Measurements from ENCODE around the gene SHPK. TPM values are rescaled to one million over a fixed set of nuclear protein-coding genes. Genes with fewer than 3 reads are reported as not detected.

Gene SHPK
- total and polyA plus RNA-seq, 8 donors: 7.4 to 10.5 (median 8.8) TPM

DNA sequence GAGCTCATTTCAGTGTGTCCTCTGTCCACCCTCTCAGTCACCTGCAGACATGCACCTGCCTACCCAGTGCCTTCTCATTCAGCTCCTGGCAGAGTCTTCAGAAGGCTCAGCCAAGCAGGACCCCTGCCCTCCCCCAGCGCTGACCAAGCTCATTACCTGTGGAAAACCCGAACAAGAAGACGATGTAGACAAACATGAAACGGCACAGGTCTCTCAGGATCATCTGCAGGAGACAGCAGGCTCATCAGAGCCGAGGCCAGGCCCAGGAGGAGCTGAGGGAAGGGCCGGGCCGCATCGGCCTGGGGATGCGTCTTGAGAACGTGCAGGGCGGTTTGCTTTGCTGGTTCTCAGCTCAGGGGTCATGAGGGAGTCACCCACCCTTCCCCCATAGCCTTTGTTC, 59.1 kb downstream of the SHPK start:
- no peaks in the 10 kb centered on the region for H3K9me3 ChIP-seq
- ATAC-seq: no peak
- no peak overlapping the region for H3K4me3 ChIP-seq
- TF ChIP-seq, protein P1, sequence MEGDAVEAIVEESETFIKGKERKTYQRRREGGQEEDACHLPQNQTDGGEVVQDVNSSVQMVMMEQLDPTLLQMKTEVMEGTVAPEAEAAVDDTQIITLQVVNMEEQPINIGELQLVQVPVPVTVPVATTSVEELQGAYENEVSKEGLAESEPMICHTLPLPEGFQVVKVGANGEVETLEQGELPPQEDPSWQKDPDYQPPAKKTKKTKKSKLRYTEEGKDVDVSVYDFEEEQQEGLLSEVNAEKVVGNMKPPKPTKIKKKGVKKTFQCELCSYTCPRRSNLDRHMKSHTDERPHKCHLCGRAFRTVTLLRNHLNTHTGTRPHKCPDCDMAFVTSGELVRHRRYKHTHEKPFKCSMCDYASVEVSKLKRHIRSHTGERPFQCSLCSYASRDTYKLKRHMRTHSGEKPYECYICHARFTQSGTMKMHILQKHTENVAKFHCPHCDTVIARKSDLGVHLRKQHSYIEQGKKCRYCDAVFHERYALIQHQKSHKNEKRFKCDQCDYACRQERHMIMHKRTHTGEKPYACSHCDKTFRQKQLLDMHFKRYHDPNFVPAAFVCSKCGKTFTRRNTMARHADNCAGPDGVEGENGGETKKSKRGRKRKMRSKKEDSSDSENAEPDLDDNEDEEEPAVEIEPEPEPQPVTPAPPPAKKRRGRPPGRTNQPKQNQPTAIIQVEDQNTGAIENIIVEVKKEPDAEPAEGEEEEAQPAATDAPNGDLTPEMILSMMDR (IDR thresholded peaks at IDR 0.05): no peak
- no peak overlapping the region for H3K27ac ChIP-seq
- peaks cover 0 to 23% (median 0%) of the 10 kb centered on the region in 3 donors for H3K36me3 ChIP-seq
- H3K4me1 ChIP-seq: no peaks in the 10 kb centered on the region
- peak in 1 of 6 donors; percentile 21 for DNase-seq
- intact Hi-C loops (cut with DNase I): no loop called here
- H3K27me3 ChIP-seq: no peaks in the 10 kb centered on the region
- WGBS, 2 donors: 89 to 92% methylated on average over 11 of the region's 11 CpGs
- no peak for FAIRE-seq

DNA sequence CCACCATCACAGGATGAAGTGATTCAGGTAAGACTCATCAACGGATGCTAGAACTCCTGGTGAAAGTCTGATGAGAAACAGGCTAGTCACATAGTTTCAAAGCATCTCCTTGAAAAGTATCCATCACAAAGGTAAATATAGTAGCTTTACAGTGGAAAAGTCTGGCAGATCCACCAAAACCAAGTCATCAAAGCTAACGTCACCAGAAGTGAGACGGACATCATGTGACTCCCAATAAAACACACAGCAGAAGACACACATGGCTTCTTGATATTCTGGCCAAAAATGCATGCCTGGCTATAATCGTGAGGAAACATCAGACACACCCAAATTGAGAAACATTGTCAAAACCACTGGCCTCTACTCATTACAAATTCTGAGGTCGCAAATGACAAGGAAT, 60.5 kb downstream of the SHPK start:
- Histone ChIP-seq H3K36me3 (peaks cover 0 to 35% (median 0%) of the 10 kb centered on the region in 3 donors), H3K27me3 (no peaks in the 10 kb centered on the region), H3K4me1 (no peaks in the 10 kb centered on the region), H3K27ac (no peak overlapping the region), H3K4me3 (no peak overlapping the region), H3K9me3 (no peaks in the 10 kb centered on the region)
- 84 to 87% methylated on average over 5 of the region's 5 CpGs for WGBS, 2 donors
- no peak for FAIRE-seq
- TF ChIP-seq, protein P1 (IDR thresholded peaks at IDR 0.05): no peak
- no peak for DNase-seq
- intact Hi-C loops (cut with DNase I): no loop called here
- ATAC-seq: no peak

DNA sequence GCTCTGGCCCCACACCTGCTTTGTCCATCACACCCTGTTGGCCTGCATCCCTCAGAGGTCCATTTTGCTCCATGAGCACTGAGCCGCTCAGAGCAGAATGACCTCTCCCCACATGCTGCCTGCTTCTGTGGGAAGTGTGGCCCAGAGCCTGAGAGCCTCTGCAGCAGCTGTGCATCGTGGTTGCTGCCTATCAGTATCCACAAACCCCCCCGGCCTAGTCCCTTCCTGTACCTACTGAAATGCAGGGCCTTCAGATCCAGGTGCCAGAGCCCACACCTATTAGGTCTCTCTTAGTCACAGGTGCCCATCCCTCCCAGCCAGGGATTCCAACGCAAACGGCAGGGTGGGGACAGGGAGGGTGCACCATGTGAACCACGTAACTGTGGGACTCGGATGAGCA, 61.8 kb downstream of the SHPK start:
- intact Hi-C loops (cut with DNase I): no loop called here
- Histone ChIP-seq H3K9me3 (no peaks in the 10 kb centered on the region), H3K27ac (no peak overlapping the region), H3K4me1 (no peaks in the 10 kb centered on the region), H3K36me3 (peaks cover 0 to 30% (median 0%) of the 10 kb centered on the region in 3 donors), H3K27me3 (no peaks in the 10 kb centered on the region), H3K4me3 (no peak overlapping the region)
- DNase-seq: no peak
- WGBS, 2 donors: 87 to 92% methylated on average over 7 of the region's 7 CpGs
- no peak for ATAC-seq
- TF ChIP-seq, protein P1 (IDR thresholded peaks at IDR 0.05): no peak
- FAIRE-seq: no peak

DNA sequence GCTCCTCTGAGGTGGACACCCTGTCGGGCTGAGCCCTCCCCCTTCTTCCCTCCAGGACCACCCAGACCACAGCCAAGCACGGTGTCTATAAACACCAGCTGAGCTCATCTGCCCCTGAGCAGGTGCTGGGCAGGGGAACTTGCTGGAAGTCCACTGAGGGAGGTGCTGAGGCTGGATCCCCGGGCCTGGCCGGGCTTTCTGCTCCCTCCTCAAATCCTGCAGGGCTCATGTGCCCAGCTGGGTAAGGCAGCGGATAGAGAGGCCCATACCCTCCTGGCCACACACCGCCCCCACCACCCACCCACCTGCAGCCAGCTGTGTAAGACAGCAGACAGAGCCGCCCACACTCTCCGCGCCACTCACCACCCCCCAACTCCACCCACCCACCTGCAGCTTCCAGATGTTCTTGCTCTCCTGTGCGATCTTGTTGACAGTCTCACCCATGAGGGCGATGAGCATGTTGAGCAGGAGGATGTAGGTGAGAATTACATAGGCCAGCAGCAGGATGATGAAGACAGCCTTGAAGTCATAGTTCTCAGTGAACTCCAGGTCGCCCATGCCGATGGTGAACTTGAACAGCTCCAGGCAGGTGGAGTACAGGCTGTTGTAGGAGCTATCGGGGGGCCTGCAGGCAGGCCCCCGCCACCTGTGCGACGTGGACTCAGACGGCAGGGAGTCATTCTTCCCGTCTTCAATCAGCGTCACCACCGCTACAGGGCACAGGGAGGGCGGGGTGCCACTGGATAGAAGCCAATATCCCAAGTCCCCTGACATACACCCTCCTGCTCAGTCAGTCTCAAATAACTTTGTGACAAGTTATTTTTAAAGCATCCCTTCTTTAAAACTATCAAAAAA, 62.6 kb downstream of the SHPK start:
- peak in 1 of 6 donors; percentile 31 for DNase-seq
- no peak overlapping the region for H3K4me3 ChIP-seq
- no peaks in the 10 kb centered on the region for H3K9me3 ChIP-seq
- no peak for ATAC-seq
- H3K4me1 ChIP-seq: no peaks in the 10 kb centered on the region
- no peaks in the 10 kb centered on the region for H3K27me3 ChIP-seq
- no peak for FAIRE-seq
- intact Hi-C loops (cut with DNase I): no loop called here
- TF ChIP-seq, protein P1 (IDR thresholded peaks at IDR 0.05): no peak
- 93 to 96% methylated on average over 22 of the region's 22 CpGs for WGBS, 2 donors
- peaks cover 0 to 28% (median 0%) of the 10 kb centered on the region in 3 donors for H3K36me3 ChIP-seq
- no peak overlapping the region for H3K27ac ChIP-seq

GRCh38 chr17:3572231-3572630, 63.8 kb downstream of the SHPK start:
- no peak for FAIRE-seq
- TF ChIP-seq, protein P1 (IDR thresholded peaks at IDR 0.05): no peak
- Histone ChIP-seq H3K36me3 (peaks cover 0 to 21% (median 0%) of the 10 kb centered on the region in 3 donors), H3K4me1 (no peaks in the 10 kb centered on the region), H3K9me3 (no peaks in the 10 kb centered on the region), H3K4me3 (no peak overlapping the region), H3K27ac (no peak overlapping the region), H3K27me3 (no peaks in the 10 kb centered on the region)
- intact Hi-C loops (cut with DNase I): no loop called here
- ATAC-seq: no peak
- peak in 1 of 6 donors; percentile 53 for DNase-seq
- WGBS, 2 donors: 90 to 96% methylated on average over 6 to 7 of the region's 7 CpGs

Data from pancreas (tissue), 10 donors.